Fibroblast of mammary gland (primary cell): Measurements from ENCODE around the gene TNFRSF9.

Experiments used
- DNase-seq: peaks from one replicate; pipeline ENCODE4 v3.0.0-alpha.2; 2010; ENCODE audit warnings: low read depth
- H3K4me3 ChIP-seq: 2 replicates; pipeline ENCODE4 v1.5.1; 2011; ENCODE audit warnings: low read depth, mild to moderate bottlenecking, low read length, moderate library complexity; ENCODE audit not compliant: control insufficient read depth
- CTCF ChIP-seq: conservative IDR thresholded peaks from 2 replicates; pipeline ENCODE4 v1.5.1; 2011; ENCODE audit warnings: low read depth, low read length, inconsistent platforms; ENCODE audit not compliant: control insufficient read depth, insufficient read depth

The TNFRSF9 gene

GRCh38 chr1:7940745-7941436 lies at the start of gene TNFRSF9:
TSS of gene TNFRSF9 (minus strand) at chr1:7940839. CDS start at chr1:7939994, 845 bp downstream.
- no peak within 1 kb of the TSS for H3K4me3 ChIP-seq
- DNase-seq = peak; percentile 60
- TF ChIP-seq CTCF = no peak

GRCh38 chr1:7989762-7990428 lies 49.3 kb upstream of the TNFRSF9 start:
- no peak for DNase-seq
- no peak for TF ChIP-seq CTCF
- no peak overlapping the region for H3K4me3 ChIP-seq

- no peak for TF ChIP-seq CTCF
- no peak overlapping the region for H3K4me3 ChIP-seq
- no peak for DNase-seq
Measured at GRCh38 chr1:7988576-7988975, 47.9 kb upstream of the TNFRSF9 start.

- no peak for DNase-seq
- no peak for TF ChIP-seq CTCF
- H3K4me3 ChIP-seq = no peak overlapping the region
Measured at GRCh38 chr1:7987528-7987927, 46.9 kb upstream of the TNFRSF9 start.

- no peak for TF ChIP-seq CTCF
- H3K4me3 ChIP-seq = no peak overlapping the region
- DNase-seq = no peak
Measured at GRCh38 chr1:7985851-7986612, 45.4 kb upstream of the TNFRSF9 start.

- no peak overlapping the region for H3K4me3 ChIP-seq
- DNase-seq = no peak
- TF ChIP-seq CTCF = no peak
Measured at GRCh38 chr1:7984811-7985210, 44.2 kb upstream of the TNFRSF9 start.
